ENCODE measurements around the gene RAB3A. TPM values are rescaled to one million over a fixed set of nuclear protein-coding genes. Genes with fewer than 3 reads are reported as not detected.

Gene RAB3A
- total and polyA plus RNA-seq, 9 of the 15 experiments (the other 6 are each of a cell fraction or from before 2014, with no cell fraction given): 0.17 to 5.1 (median 0.90) TPM; not detected in 1

DNA sequence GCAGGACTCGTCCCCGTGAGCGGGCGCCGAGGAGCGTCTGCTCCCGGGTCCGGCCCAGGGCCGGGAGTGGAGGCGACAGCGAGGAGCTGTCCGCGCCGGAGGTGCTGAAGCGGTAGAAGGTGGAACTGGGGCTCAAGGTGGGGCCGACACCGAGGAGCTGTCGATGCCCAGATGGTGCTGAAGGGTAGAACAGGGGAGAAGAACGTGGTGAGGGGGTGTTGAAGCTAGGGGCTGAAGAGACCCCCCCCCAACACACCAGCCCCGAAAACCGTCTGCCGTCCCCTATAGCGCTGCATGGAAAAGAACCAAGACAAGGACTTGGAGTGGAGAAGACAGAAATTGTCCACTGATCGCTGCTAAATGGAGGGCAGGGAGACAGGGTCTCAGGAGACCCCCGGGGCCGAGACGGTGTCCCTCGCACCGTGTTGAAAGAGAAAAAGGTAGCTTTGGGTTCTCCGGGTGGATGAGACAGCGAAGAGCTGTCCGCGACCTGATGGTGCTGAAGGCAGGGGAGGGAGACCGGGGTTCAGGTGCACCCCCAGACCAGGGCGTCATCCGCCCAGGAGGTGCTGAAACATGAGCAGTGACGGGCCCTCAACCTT is 29.5 kb upstream of the RAB3A start:
- ChIA-PET POLR2A (interaction anchor here (0.9 to 2.0 kb wide), 11 partner anchors 9 to 155 kb away, joined by 3 to 12 read pairs (median 3); partner anchors contain the start of gene JUND), CTCF (ENCODE audit: low intra/inter-chr PET ratio) (interaction anchor here (0.6 to 0.7 kb wide), 2 partner anchors 14 to 31 kb away, joined by 3 read pairs; no protein-coding TSS in a partner anchor)
- Histone ChIP-seq H3K27ac (ENCODE audit: extremely low read depth, low read depth, low read length) (no peak overlapping the region), H3K36me3 (ENCODE audit: control insufficient read depth, insufficient read depth, low read length) (no peaks in the 10 kb centered on the region), H3K4me2 (ENCODE audit: insufficient read depth, low read length) (peak overlapping the region; percentile 60; the same call in 1 of the 2 replicates), H2AFZ (ENCODE audit: low read depth, low read length) (0 out of 2 replicates have a peak overlapping the region, but pooled peaks have one; percentile 9), H3K27me3 (ENCODE audit: control insufficient read depth in 2 of 2, insufficient read depth in 2 of 2, low read length in 2 of 2) (peaks cover 0 to 14% of the 10 kb centered on the region in 2 experiments; a peak in 4 of 5 replicates), H3K4me1 (replicated peaks in 1 of 2; ENCODE audit: control insufficient read depth in 2 of 2, insufficient read depth in 2 of 2, low read length in 2 of 2) (peaks cover 15 to 27% of the 10 kb centered on the region in 2 experiments; a peak in 4 of 5 replicates), H3K9me3 (replicated peaks; ENCODE audit: control insufficient read depth, insufficient read depth, low read depth, low read length) (no peaks in the 10 kb centered on the region), H3K9me1 (ENCODE audit: control insufficient read depth, insufficient read depth, low read length) (peaks cover 6% of the 10 kb centered on the region), H3K79me2 (ENCODE audit: control insufficient read depth, insufficient read depth, low read length) (no peaks in the 10 kb centered on the region), H4K20me1 (replicated peaks; ENCODE audit: control insufficient read depth, insufficient read depth, low read length) (no peaks in the 10 kb centered on the region; the same call in 1 of the 2 replicates), H3K4me3 (peak overlapping the region; percentile 28), H3K9ac (ENCODE audit: insufficient read depth in 1 of 2, low read depth in 2 of 2, low read length in 2 of 2) (peak overlapping the region in 1 of 2 experiments; percentile 73; a peak in 1 of 4 replicates)
- DNase-seq (ENCODE audit: extremely low read depth in 1 of 4, low spot score in 3 of 4) (peak; percentile 87 to 93 (median 92)), ATAC-seq (peak; percentile 96), FAIRE-seq (peak; percentile 68)
- WGBS (ENCODE audit: insufficient coverage, low coverage, missing lambda C conversion rate): 8% methylated on average over 30 of the region's 37 CpGs
- in situ Hi-C loops (cut with MboI) (no loop called here), intact Hi-C loops (cut with micrococcal nuclease) (no loop called here)
- no TSS peak for BruUV-seq (replicated peaks)
- 0 out of 2 replicates have a peak, but pooled peaks have one; percentile 22 for TF ChIP-seq GABPA (tag; conservative IDR thresholded peaks at IDR 0.05; ENCODE audit: low read depth)
- no peak for TF ChIP-seq MYNN (IDR thresholded peaks at IDR 0.05)
- peak; percentile 55; the same call in 1 of the 2 replicates for TF ChIP-seq MYNN (CRISPR knock-in tag; IDR thresholded peaks at IDR 0.05)
- TF ChIP-seq HMG20B (CRISPR knock-in tag; IDR thresholded peaks at IDR 0.05): no peak
- TF ChIP-seq ZNF586 (CRISPR knock-in tag; conservative IDR thresholded peaks at IDR 0.05): no peak
- no peak for TF ChIP-seq KLF13 (tag; IDR thresholded peaks at IDR 0.05; ENCODE audit: borderline replicate concordance, low read depth)
- TF ChIP-seq, protein P1, sequence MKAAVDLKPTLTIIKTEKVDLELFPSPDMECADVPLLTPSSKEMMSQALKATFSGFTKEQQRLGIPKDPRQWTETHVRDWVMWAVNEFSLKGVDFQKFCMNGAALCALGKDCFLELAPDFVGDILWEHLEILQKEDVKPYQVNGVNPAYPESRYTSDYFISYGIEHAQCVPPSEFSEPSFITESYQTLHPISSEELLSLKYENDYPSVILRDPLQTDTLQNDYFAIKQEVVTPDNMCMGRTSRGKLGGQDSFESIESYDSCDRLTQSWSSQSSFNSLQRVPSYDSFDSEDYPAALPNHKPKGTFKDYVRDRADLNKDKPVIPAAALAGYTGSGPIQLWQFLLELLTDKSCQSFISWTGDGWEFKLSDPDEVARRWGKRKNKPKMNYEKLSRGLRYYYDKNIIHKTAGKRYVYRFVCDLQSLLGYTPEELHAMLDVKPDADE (conservative IDR thresholded peaks at IDR 0.05; ENCODE audit: control insufficient read depth, low read depth, low read length): peak; percentile 86
- peak; percentile 86 for TF ChIP-seq NCOA6 (IDR thresholded peaks at IDR 0.05)
- TF ChIP-seq NFXL1 (CRISPR knock-in tag; IDR thresholded peaks at IDR 0.05): peak; percentile 57; the same call in 1 of the 2 replicates
- TF ChIP-seq SREBF2 (CRISPR knock-in tag; IDR thresholded peaks at IDR 0.05): peak; percentile 83; the same call in 1 of the 2 replicates
- 0 out of 2 replicates have a peak, but pooled peaks have one; percentile 31 for TF ChIP-seq ZNF583 (CRISPR knock-in tag; IDR thresholded peaks at IDR 0.05)
- TF ChIP-seq TRIM28 (IDR thresholded peaks at IDR 0.05): peak; percentile 21; the same call in 1 of the 2 replicates
- peak; percentile 100 for TF ChIP-seq MIER1 (IDR thresholded peaks at IDR 0.05; ENCODE audit: low read depth)
- TF ChIP-seq NR4A1 (CRISPR knock-in tag; IDR thresholded peaks at IDR 0.05): no peak
- peak; percentile 86 for TF ChIP-seq NR4A1 (tag; IDR thresholded peaks at IDR 0.05)
- peak; percentile 95 for TF ChIP-seq PRMT5 (CRISPR knock-in tag; IDR thresholded peaks at IDR 0.05)
- peak; percentile 23; the same call in 1 of the 2 replicates for TF ChIP-seq RB1 (IDR thresholded peaks at IDR 0.05; ENCODE audit: low read depth)
- no peak for TF ChIP-seq JUNB (CRISPR knock-in tag; conservative IDR thresholded peaks at IDR 0.05)
- no peak for TF ChIP-seq TEAD4 (IDR thresholded peaks at IDR 0.05; ENCODE audit: low read length)
- 0 out of 2 replicates have a peak, but pooled peaks have one; percentile 20 for TF ChIP-seq TEAD4 (CRISPR knock-in tag; IDR thresholded peaks at IDR 0.05; ENCODE audit: borderline replicate concordance)
- no peak for TF ChIP-seq PTTG1 (tag; IDR thresholded peaks at IDR 0.05; ENCODE audit: low read depth)
- no peak for TF ChIP-seq DACH1 (IDR thresholded peaks at IDR 0.05; ENCODE audit: partially characterized antibody)
- TF ChIP-seq CBX1 (IDR thresholded peaks at IDR 0.05; ENCODE audit: low read depth): no peak
- TF ChIP-seq NEUROD1 (IDR thresholded peaks at IDR 0.05; ENCODE audit: borderline replicate concordance, low read depth, low read length, partially characterized antibody): no peak
- no peak for TF ChIP-seq ZFP30 (CRISPR knock-in tag; IDR thresholded peaks at IDR 0.05; ENCODE audit: borderline replicate concordance)
